ENCODE results near the gene AGFG2. TPM values are rescaled to one million over a fixed set of nuclear protein-coding genes. Genes with fewer than 3 reads are reported as not detected.

AGFG2 gene
- total and polyA plus RNA-seq, 2 of the 13 experiments (the other 11 are each of a cell fraction or from before 2014, with no cell fraction given), result 125 to 132 TPM

- TF ChIP-seq ZSCAN22 (CRISPR knock-in tag; IDR thresholded peaks at IDR 0.05), result no peak
- TF ChIP-seq IKZF1 (IDR thresholded peaks at IDR 0.05), result no peak
- TF ChIP-seq ELF3 (CRISPR knock-in tag; IDR thresholded peaks at IDR 0.05), result peak; percentile 100
- no peak for TF ChIP-seq ZNF572 (CRISPR knock-in tag; IDR thresholded peaks at IDR 0.05)
- no peak for TF ChIP-seq BCLAF1 (IDR thresholded peaks at IDR 0.05)
- no peak for TF ChIP-seq ZNF564 (CRISPR knock-in tag; IDR thresholded peaks at IDR 0.05)
- TF ChIP-seq ZNF607 (CRISPR knock-in tag; IDR thresholded peaks at IDR 0.05; ENCODE audit: borderline replicate concordance), result no peak
- TF ChIP-seq JDP2 (CRISPR knock-in tag; IDR thresholded peaks at IDR 0.05; ENCODE audit: borderline replicate concordance), result no peak; the same call in 1 of the 2 replicates
- TF ChIP-seq POLR2AphosphoS2 (IDR thresholded peaks at IDR 0.05; ENCODE audit: low read depth, low read length), result no peak
- peak; percentile 77 for TF ChIP-seq SIX4 (CRISPR knock-in tag; IDR thresholded peaks at IDR 0.05)
- TF ChIP-seq CBFB (CRISPR knock-in tag; IDR thresholded peaks at IDR 0.05), result no peak
- no peak for TF ChIP-seq ZBTB7B (CRISPR knock-in tag; IDR thresholded peaks at IDR 0.05)
- TF ChIP-seq ZSCAN9 (CRISPR knock-in tag; IDR thresholded peaks at IDR 0.05; ENCODE audit: borderline replicate concordance), result peak; percentile 18
- TF ChIP-seq ATF1 (CRISPR knock-in tag; IDR thresholded peaks at IDR 0.05), result peak; percentile 75
- no peak; the same call in 1 of the 2 replicates for TF ChIP-seq MYPOP (CRISPR knock-in tag; IDR thresholded peaks at IDR 0.05)
- no peak for TF ChIP-seq SP1 (IDR thresholded peaks at IDR 0.05)
- no peak for TF ChIP-seq SP1 (CRISPR knock-in tag; IDR thresholded peaks at IDR 0.05)
- peak; percentile 94 for TF ChIP-seq FOXP4 (CRISPR knock-in tag; IDR thresholded peaks at IDR 0.05)
- TF ChIP-seq RFX1 (IDR thresholded peaks at IDR 0.05), result no peak
- TF ChIP-seq, protein P1, sequence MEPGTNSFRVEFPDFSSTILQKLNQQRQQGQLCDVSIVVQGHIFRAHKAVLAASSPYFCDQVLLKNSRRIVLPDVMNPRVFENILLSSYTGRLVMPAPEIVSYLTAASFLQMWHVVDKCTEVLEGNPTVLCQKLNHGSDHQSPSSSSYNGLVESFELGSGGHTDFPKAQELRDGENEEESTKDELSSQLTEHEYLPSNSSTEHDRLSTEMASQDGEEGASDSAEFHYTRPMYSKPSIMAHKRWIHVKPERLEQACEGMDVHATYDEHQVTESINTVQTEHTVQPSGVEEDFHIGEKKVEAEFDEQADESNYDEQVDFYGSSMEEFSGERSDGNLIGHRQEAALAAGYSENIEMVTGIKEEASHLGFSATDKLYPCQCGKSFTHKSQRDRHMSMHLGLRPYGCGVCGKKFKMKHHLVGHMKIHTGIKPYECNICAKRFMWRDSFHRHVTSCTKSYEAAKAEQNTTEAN (CRISPR knock-in tag; conservative IDR thresholded peaks at IDR 0.05), result peak; percentile 29; the same call in 1 of the 2 replicates
- no peak for TF ChIP-seq SIN3B (IDR thresholded peaks at IDR 0.05; ENCODE audit: low read length)
- TF ChIP-seq HOXA3 (CRISPR knock-in tag; IDR thresholded peaks at IDR 0.05), result peak; percentile 19; the same call in 1 of the 2 replicates
- no peak for TF ChIP-seq ZNF550 (CRISPR knock-in tag; IDR thresholded peaks at IDR 0.05; ENCODE audit: borderline replicate concordance)
- peak; percentile 20; the same call in 1 of the 2 replicates for TF ChIP-seq KDM6A (CRISPR knock-in tag; IDR thresholded peaks at IDR 0.05; ENCODE audit: low read depth)
- no peak for TF ChIP-seq REL (CRISPR knock-in tag; conservative IDR thresholded peaks at IDR 0.05)
These were observed 7.3 kb downstream of the AGFG2 start (continued) for GRCh38 chr7:100546129-100546925.
